ENCODE results near the gene C20orf96.
"Not testable (repeated sequence)": the region's sequence is repeated elsewhere in the genome, so short reads cannot be mapped to it uniquely, and the experiment has no call there.

C20orf96 gene

GRCh38 chr20:237489-237888 lies 53.1 kb downstream of the C20orf96 start:
- no peak for DNase-seq (ENCODE audit: low read depth in 2 of 2)

GRCh38 chr20:235891-236290 lies 54.7 kb downstream of the C20orf96 start:
- no peak for DNase-seq (ENCODE audit: low read depth in 2 of 2)

- DNase-seq (ENCODE audit: low read depth in 2 of 2): no peak
Measured at GRCh38 chr20:227439-228105, 63.0 kb downstream of the C20orf96 start.

GRCh38 chr20:226958-227357 lies 63.6 kb downstream of the C20orf96 start, which contains the start of gene DEFB129:
Gene DEFB129, plus strand, starts transcription at chr20:227258. Its CDS starts 31 bp downstream, at chr20:227289.
- DNase-seq (ENCODE audit: low read depth in 2 of 2): no peak

- not testable (repeated sequence) for DNase-seq (ENCODE audit: low read depth in 2 of 2)
Measured at GRCh38 chr20:225879-226278, 64.7 kb downstream of the C20orf96 start.

- DNase-seq (ENCODE audit: low read depth in 2 of 2): no peak
Measured at GRCh38 chr20:221258-221830, 69.2 kb downstream of the C20orf96 start.
